ENCODE measurements around the gene SAMD4B. TPM values are rescaled to one million over a fixed set of nuclear protein-coding genes. Genes with fewer than 3 reads are reported as not detected.
"Not testable (repeated sequence)": the region's sequence is repeated elsewhere in the genome, so short reads cannot be mapped to it uniquely, and the experiment has no call there.

The SAMD4B gene
- total RNA-seq, 2 donors from 2014 or later, result 59.6 to 63.6 TPM

GRCh38 chr19:39306075-39306474 lies 36.1 kb upstream of the SAMD4B start:
- H3K4me1 Mint-ChIP-seq (ENCODE audit: low read depth), result peaks cover 6% of the 10 kb centered on the region
- no peaks in the 10 kb centered on the region for H3K27me3 Mint-ChIP-seq (ENCODE audit: low read depth)
- H3K4me3 Mint-ChIP-seq, result no peak overlapping the region
- H3K9me3 Mint-ChIP-seq, result no peaks in the 10 kb centered on the region
- ATAC-seq (replicated peaks in 1 of 2) (no peak), DNase-seq (no peak)
- peaks cover 0 to 4% of the 10 kb centered on the region in 2 donors for H3K36me3 Mint-ChIP-seq (ENCODE audit: insufficient read depth in 2 of 2)
- H3K27ac Mint-ChIP-seq, result no peak overlapping the region

GRCh38 chr19:39307046-39307821 lies 35.0 kb upstream of the SAMD4B start:
- peaks cover 6% of the 10 kb centered on the region for H3K4me1 Mint-ChIP-seq (ENCODE audit: low read depth)
- H3K9me3 Mint-ChIP-seq, result no peaks in the 10 kb centered on the region
- peaks cover 3 to 4% of the 10 kb centered on the region in 2 donors for H3K36me3 Mint-ChIP-seq (ENCODE audit: insufficient read depth in 2 of 2)
- H3K27me3 Mint-ChIP-seq (ENCODE audit: low read depth), result no peaks in the 10 kb centered on the region
- no peak for ATAC-seq (replicated peaks in 1 of 2)
- DNase-seq, result no peak
- no peak overlapping the region for H3K4me3 Mint-ChIP-seq
- H3K27ac Mint-ChIP-seq, result no peak overlapping the region

GRCh38 chr19:39307822-39308530 lies 34.2 kb upstream of the SAMD4B start:
- Mint-ChIP-seq H3K4me1 (ENCODE audit: low read depth) (peaks cover 6% of the 10 kb centered on the region), H3K27ac (no peak overlapping the region), H3K4me3 (no peak overlapping the region), H3K27me3 (ENCODE audit: low read depth) (no peaks in the 10 kb centered on the region), H3K36me3 (ENCODE audit: insufficient read depth in 2 of 2) (peaks cover 5 to 6% of the 10 kb centered on the region in 2 donors), H3K9me3 (no peaks in the 10 kb centered on the region)
- ATAC-seq (replicated peaks in 1 of 2) (no peak), DNase-seq (no peak)

GRCh38 chr19:39308531-39309304 lies 33.5 kb upstream of the SAMD4B start:
- Mint-ChIP-seq H3K9me3 (no peaks in the 10 kb centered on the region), H3K4me1 (ENCODE audit: low read depth) (peaks cover 6% of the 10 kb centered on the region), H3K36me3 (ENCODE audit: insufficient read depth in 2 of 2) (peaks cover 6 to 7% of the 10 kb centered on the region in 2 donors), H3K27me3 (ENCODE audit: low read depth) (no peaks in the 10 kb centered on the region), H3K27ac (no peak overlapping the region), H3K4me3 (no peak overlapping the region)
- DNase-seq (no peak), ATAC-seq (replicated peaks in 1 of 2) (no peak)

- H3K4me3 Mint-ChIP-seq; H3K4me1 Mint-ChIP-seq (ENCODE audit: low read depth); DNase-seq; H3K9me3 Mint-ChIP-seq; H3K27me3 Mint-ChIP-seq (ENCODE audit: low read depth); H3K27ac Mint-ChIP-seq; H3K36me3 Mint-ChIP-seq (ENCODE audit: insufficient read depth in 2 of 2); ATAC-seq (replicated peaks in 1 of 2): not testable (repeated sequence)
Observed at GRCh38 chr19:39309305-39309670, 32.9 kb upstream of the SAMD4B start.

- Mint-ChIP-seq H3K27ac (no peak overlapping the region), H3K4me1 (ENCODE audit: low read depth) (peaks cover 6% of the 10 kb centered on the region), H3K4me3 (no peak overlapping the region), H3K27me3 (ENCODE audit: low read depth) (no peaks in the 10 kb centered on the region), H3K36me3 (ENCODE audit: insufficient read depth in 2 of 2) (peaks cover 6 to 7% of the 10 kb centered on the region in 2 donors), H3K9me3 (no peaks in the 10 kb centered on the region)
- ATAC-seq (replicated peaks in 1 of 2) (no peak), DNase-seq (no peak)
Observed at GRCh38 chr19:39310558-39311311, 31.5 kb upstream of the SAMD4B start.

- no peak overlapping the region for H3K27ac Mint-ChIP-seq
- ATAC-seq (replicated peaks in 1 of 2) (no peak), DNase-seq (no peak)
- H3K36me3 Mint-ChIP-seq (ENCODE audit: insufficient read depth in 2 of 2), result peaks cover 5 to 6% of the 10 kb centered on the region in 2 donors
- peaks cover 12% of the 10 kb centered on the region for H3K4me1 Mint-ChIP-seq (ENCODE audit: low read depth)
- H3K9me3 Mint-ChIP-seq, result no peaks in the 10 kb centered on the region
- H3K4me3 Mint-ChIP-seq, result no peak overlapping the region
- no peaks in the 10 kb centered on the region for H3K27me3 Mint-ChIP-seq (ENCODE audit: low read depth)
Observed at GRCh38 chr19:39314016-39314728, 28.0 kb upstream of the SAMD4B start.

GRCh38 chr19:39315933-39316332 lies 26.3 kb upstream of the SAMD4B start:
- DNase-seq (no peak), ATAC-seq (replicated peaks in 1 of 2) (no peak)
- no peaks in the 10 kb centered on the region for H3K27me3 Mint-ChIP-seq (ENCODE audit: low read depth)
- H3K4me1 Mint-ChIP-seq (ENCODE audit: low read depth), result peaks cover 11% of the 10 kb centered on the region
- H3K9me3 Mint-ChIP-seq, result no peaks in the 10 kb centered on the region
- H3K4me3 Mint-ChIP-seq, result no peak overlapping the region
- peaks cover 4 to 6% of the 10 kb centered on the region in 2 donors for H3K36me3 Mint-ChIP-seq (ENCODE audit: insufficient read depth in 2 of 2)
- no peak overlapping the region for H3K27ac Mint-ChIP-seq

- DNase-seq (no peak), ATAC-seq (replicated peaks in 1 of 2) (no peak)
- Mint-ChIP-seq H3K4me1 (ENCODE audit: low read depth) (peaks cover 20% of the 10 kb centered on the region), H3K4me3 (no peak overlapping the region), H3K36me3 (ENCODE audit: insufficient read depth in 2 of 2) (peaks cover 3 to 4% of the 10 kb centered on the region in 2 donors), H3K9me3 (no peaks in the 10 kb centered on the region), H3K27me3 (ENCODE audit: low read depth) (peaks cover 5% of the 10 kb centered on the region), H3K27ac (no peak overlapping the region)
Observed at GRCh38 chr19:39316627-39317321, 25.4 kb upstream of the SAMD4B start.

- Mint-ChIP-seq H3K27me3 (ENCODE audit: low read depth) (peaks cover 6% of the 10 kb centered on the region), H3K4me3 (no peak overlapping the region), H3K9me3 (no peaks in the 10 kb centered on the region), H3K4me1 (ENCODE audit: low read depth) (peaks cover 20% of the 10 kb centered on the region), H3K36me3 (ENCODE audit: insufficient read depth in 2 of 2) (peaks cover 3 to 4% of the 10 kb centered on the region in 2 donors), H3K27ac (no peak overlapping the region)
- no peak for DNase-seq
- no peak for ATAC-seq (replicated peaks in 1 of 2)
Observed at GRCh38 chr19:39317476-39317875, 24.7 kb upstream of the SAMD4B start.

GRCh38 chr19:39318071-39318470 lies 24.1 kb upstream of the SAMD4B start:
- H3K9me3 Mint-ChIP-seq, result no peaks in the 10 kb centered on the region
- peaks cover 20% of the 10 kb centered on the region for H3K4me1 Mint-ChIP-seq (ENCODE audit: low read depth)
- DNase-seq (no peak), ATAC-seq (replicated peaks in 1 of 2) (no peak)
- H3K27ac Mint-ChIP-seq, result no peak overlapping the region
- H3K27me3 Mint-ChIP-seq (ENCODE audit: low read depth), result peaks cover 6% of the 10 kb centered on the region
- H3K4me3 Mint-ChIP-seq, result no peak overlapping the region
- peaks cover 0 to 2% of the 10 kb centered on the region in 2 donors for H3K36me3 Mint-ChIP-seq (ENCODE audit: insufficient read depth in 2 of 2)

- ATAC-seq (replicated peaks in 1 of 2) (no peak), DNase-seq (no peak)
- Mint-ChIP-seq H3K27ac (no peak overlapping the region), H3K9me3 (no peaks in the 10 kb centered on the region), H3K36me3 (ENCODE audit: insufficient read depth in 2 of 2) (no peaks in the 10 kb centered on the region), H3K27me3 (ENCODE audit: low read depth) (peaks cover 6% of the 10 kb centered on the region), H3K4me3 (peak overlapping the region; percentile 53 to 81), H3K4me1 (ENCODE audit: low read depth) (peaks cover 20% of the 10 kb centered on the region)
Observed at GRCh38 chr19:39318690-39319089, 23.5 kb upstream of the SAMD4B start.

Data from activated T-cell treated with anti-CD3 and anti-CD28 coated beads, Interleukin-2, amount 50 U/mL, for 72 hours (primary cell).